Measurements from ENCODE around the gene PBX3.

DNA sequence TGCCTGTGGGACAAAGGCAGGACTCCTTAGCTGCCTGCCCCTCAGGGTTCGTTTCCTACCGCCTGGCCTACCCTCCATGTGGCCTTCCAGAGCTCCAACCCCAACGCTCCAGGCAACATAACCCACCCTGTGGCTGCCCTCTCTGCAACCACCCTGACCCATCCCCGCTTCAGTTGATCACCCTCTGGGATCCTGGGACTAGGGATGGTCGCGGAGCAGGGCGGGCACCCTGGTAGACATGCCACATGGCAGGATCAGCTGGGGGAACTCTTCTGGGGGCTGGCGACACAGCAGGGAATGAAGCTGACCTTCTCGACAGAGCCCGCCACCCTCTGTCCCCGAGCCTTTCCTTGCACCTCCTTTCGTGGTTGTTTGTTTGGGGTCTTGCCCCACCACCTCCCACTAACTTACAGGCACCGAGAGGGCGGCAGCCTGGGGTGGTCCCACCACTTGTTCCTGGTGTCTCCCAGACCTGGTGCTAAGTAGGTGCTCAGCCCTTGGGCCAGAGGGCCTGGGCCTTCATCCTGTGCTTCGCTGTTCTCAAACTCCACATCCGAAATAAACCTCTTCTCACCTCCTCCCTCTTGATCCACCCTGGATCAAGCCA is 243.1 kb downstream of the PBX3 start:
- TF ChIP-seq, protein P1, sequence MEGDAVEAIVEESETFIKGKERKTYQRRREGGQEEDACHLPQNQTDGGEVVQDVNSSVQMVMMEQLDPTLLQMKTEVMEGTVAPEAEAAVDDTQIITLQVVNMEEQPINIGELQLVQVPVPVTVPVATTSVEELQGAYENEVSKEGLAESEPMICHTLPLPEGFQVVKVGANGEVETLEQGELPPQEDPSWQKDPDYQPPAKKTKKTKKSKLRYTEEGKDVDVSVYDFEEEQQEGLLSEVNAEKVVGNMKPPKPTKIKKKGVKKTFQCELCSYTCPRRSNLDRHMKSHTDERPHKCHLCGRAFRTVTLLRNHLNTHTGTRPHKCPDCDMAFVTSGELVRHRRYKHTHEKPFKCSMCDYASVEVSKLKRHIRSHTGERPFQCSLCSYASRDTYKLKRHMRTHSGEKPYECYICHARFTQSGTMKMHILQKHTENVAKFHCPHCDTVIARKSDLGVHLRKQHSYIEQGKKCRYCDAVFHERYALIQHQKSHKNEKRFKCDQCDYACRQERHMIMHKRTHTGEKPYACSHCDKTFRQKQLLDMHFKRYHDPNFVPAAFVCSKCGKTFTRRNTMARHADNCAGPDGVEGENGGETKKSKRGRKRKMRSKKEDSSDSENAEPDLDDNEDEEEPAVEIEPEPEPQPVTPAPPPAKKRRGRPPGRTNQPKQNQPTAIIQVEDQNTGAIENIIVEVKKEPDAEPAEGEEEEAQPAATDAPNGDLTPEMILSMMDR (IDR thresholded peaks at IDR 0.05): no peak
- no peak for TF ChIP-seq POLR2A (IDR thresholded peaks at IDR 0.05)
